Subcutaneous abdominal adipose tissue (tissue), 5 donors: ENCODE data around the gene CCDC59.

Experiments
- H3K27ac ChIP-seq: one replicate; pipeline ENCODE4 v1.7.0; 2013; ENCODE audit warnings: low read depth, mild to moderate bottlenecking, inconsistent platforms, low read length, moderate library complexity
- H3K27me3 ChIP-seq, 5 donors: one replicate each; pipeline ENCODE4 v1.7.0; 2013; ENCODE audit warnings: low read length in 5 of 5, inconsistent platforms in 1 of 5; ENCODE audit not compliant: control insufficient read depth in 5 of 5, insufficient read depth in 4 of 5
- H3K36me3 ChIP-seq, 5 donors: one replicate each; pipeline ENCODE4 v1.7.0; 2013; ENCODE audit warnings: low read length in 5 of 5; ENCODE audit not compliant: control insufficient read depth in 5 of 5, insufficient read depth in 5 of 5
- H3K4me1 ChIP-seq, 5 donors: one replicate each; pipeline ENCODE4 v1.7.0; 2013; ENCODE audit warnings: low read length in 5 of 5, mild to moderate bottlenecking in 3 of 5, moderate library complexity in 1 of 5; ENCODE audit not compliant: control insufficient read depth in 5 of 5, insufficient read depth in 5 of 5
- H3K4me3 ChIP-seq, 5 donors: one replicate each; pipeline ENCODE4 v1.7.0; 2013; ENCODE audit warnings: low read length in 5 of 5, low read depth in 1 of 5
- H3K9ac ChIP-seq, 5 donors: one replicate each; pipeline ENCODE4 v1.7.0; 2013; ENCODE audit warnings: low read length in 5 of 5, mild to moderate bottlenecking in 4 of 5, moderate library complexity in 3 of 5
- H3K9me3 ChIP-seq, 5 donors: one replicate each; pipeline ENCODE4 v1.7.0; 2013; ENCODE audit warnings: low read length in 5 of 5; ENCODE audit not compliant: control insufficient read depth in 5 of 5
- donor health status: healthy.
- donor health status: healthy.
- donor health status: healthy.
- donor health status: healthy.
- donor health status: healthy.

The CCDC59 gene

GRCh38 chr12:82325540-82326336, 32.4 kb downstream of the CCDC59 start:
- H3K9me3 ChIP-seq: no peaks in the 10 kb centered on the region
- no peaks in the 10 kb centered on the region for H3K27me3 ChIP-seq
- H3K36me3 ChIP-seq: no peaks in the 10 kb centered on the region
- no peak overlapping the region for H3K27ac ChIP-seq
- peaks cover 0 to 6% (median 0%) of the 10 kb centered on the region in 5 donors for H3K4me1 ChIP-seq
- no peak overlapping the region for H3K9ac ChIP-seq
- no peak overlapping the region for H3K4me3 ChIP-seq

DNA sequence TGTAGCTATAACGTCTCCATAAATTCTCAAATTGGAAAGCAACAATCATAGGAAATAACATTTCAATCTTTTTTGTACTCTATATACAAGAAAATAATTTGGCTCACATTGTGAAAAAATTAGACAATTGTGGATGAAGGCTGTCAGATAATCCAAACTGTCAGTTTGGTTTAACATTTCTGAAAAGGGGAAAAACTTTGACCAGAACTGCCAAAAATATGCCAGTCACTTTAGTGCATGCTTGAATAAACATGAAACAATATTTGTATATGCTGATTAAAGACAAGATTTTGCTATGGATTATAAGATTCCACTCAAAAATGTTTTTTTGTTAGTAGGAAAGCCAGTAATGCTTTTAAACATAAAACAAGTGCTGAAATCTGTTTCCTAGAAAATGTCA, 38.9 kb downstream of the CCDC59 start:
- no peaks in the 10 kb centered on the region for H3K4me1 ChIP-seq
- H3K27me3 ChIP-seq: no peaks in the 10 kb centered on the region
- no peaks in the 10 kb centered on the region for H3K9me3 ChIP-seq
- no peak overlapping the region for H3K27ac ChIP-seq
- H3K4me3 ChIP-seq: no peak overlapping the region
- no peaks in the 10 kb centered on the region for H3K36me3 ChIP-seq
- no peak overlapping the region for H3K9ac ChIP-seq

- H3K36me3 ChIP-seq: no peaks in the 10 kb centered on the region
- no peak overlapping the region for H3K27ac ChIP-seq
- H3K9ac ChIP-seq: no peak overlapping the region
- no peaks in the 10 kb centered on the region for H3K27me3 ChIP-seq
- no peak overlapping the region for H3K4me3 ChIP-seq
- H3K9me3 ChIP-seq: no peaks in the 10 kb centered on the region
- H3K4me1 ChIP-seq: no peaks in the 10 kb centered on the region
Measured at GRCh38 chr12:82314406-82314892, 43.7 kb downstream of the CCDC59 start.
